Activated CD8-positive, alpha-beta memory T cell treated with anti-CD3 and anti-CD28 coated beads, Interleukin-2, amount 50 U/mL, for 4 hours (primary cell): ENCODE results near the gene RALGPS2.
"Not testable (repeated sequence)": the region's sequence is repeated elsewhere in the genome, so short reads cannot be mapped to it uniquely, and the experiment has no call there.

Experiments used
- DNase-seq: peaks from one replicate; pipeline ENCODE4 v3.0.0-alpha.2; 2020

Gene RALGPS2

DNA sequence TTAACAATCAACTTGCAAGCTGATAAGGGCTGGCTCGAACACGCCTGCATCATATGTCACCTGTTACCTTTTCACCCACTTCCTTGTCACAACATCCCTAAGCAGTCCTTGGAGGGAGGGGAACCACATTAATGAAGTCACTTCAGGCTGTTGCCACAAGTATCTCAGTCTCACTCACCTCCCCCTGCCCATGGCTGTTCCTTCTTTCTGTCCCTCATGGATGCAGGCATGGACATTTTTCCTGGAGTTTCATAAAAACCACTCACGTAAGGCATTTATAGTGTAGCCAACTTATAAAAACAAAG lies 222.6 kb downstream of the RALGPS2 start:
- no peak for DNase-seq

DNA sequence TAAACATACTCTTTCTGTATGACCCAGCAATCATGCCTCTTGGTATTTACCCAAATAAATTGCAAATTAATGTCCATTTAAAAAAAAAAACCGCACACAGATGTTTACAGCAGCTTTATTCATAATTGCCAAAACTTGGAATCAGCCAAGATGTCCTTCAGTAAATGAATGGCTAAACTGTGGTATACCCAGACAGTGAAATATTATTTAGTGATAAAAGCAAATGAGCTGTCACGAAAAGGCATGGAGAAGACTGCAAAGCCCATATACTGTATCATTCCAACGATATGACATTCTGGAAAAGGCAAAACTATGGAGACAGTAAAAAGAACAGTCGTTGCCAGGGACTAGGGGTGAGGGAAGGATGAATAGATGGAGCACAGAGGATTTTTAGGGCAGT lies 223.6 kb downstream of the RALGPS2 start:
- no peak for DNase-seq

DNA sequence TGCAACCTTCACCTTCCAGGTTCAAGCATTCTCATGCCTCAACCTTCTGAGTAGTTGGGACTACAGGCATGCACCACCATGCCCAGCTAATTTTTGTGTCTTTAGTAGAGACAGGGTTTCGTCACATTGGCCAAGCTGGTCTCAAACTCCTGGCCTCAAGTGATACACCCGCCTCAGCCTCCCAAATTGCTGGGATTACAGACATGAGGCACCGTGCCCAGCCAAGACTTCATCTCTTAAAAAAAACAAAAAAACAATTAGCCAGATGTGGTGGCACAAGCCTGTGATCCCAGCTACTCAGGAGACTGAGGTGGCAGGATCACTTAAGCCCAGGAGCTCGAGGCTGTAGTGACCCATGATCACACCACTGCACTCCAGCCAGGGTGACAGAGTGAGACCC lies 224.8 kb downstream of the RALGPS2 start:
- DNase-seq, result not testable (repeated sequence)

DNA sequence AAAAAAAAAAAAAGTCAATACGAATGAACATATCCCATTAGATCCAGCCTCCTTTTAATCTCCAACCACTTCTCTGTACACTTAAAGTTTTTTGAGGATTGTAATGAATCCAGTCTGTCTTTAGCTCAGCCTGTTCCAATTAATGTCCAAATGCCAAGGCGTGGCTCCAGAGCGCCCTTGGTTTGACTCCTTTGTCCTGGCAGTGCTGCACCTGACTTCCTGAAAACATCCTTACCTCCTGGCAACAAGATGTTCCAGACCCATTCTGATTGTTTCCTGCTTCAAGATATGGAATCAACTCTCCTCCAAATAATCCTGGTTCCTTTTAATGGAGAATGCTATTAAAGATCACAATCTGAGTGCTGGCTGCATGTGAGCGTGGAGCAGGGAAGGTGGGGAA lies 226.6 kb downstream of the RALGPS2 start:
- DNase-seq, result no peak

DNA sequence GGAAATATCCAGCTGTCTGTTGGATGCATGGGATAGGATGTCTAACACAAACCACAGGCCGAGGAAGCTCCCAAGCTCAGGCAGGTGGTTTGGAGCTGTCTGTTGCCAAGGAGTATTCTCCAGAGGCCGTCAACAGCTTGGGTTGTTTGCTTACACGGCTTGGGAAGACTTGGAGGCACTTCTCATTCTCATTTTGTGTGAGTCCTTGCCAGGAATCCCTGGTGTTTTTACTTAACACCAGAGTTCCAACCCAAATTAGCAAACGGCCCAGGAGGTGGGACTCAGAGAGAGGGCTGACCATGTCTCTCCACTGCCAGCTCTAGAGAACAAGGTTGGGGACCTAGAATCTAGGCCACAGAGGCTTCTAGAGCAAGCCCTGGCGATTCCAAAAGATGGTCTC lies 228.0 kb downstream of the RALGPS2 start:
- DNase-seq, result no peak

DNA sequence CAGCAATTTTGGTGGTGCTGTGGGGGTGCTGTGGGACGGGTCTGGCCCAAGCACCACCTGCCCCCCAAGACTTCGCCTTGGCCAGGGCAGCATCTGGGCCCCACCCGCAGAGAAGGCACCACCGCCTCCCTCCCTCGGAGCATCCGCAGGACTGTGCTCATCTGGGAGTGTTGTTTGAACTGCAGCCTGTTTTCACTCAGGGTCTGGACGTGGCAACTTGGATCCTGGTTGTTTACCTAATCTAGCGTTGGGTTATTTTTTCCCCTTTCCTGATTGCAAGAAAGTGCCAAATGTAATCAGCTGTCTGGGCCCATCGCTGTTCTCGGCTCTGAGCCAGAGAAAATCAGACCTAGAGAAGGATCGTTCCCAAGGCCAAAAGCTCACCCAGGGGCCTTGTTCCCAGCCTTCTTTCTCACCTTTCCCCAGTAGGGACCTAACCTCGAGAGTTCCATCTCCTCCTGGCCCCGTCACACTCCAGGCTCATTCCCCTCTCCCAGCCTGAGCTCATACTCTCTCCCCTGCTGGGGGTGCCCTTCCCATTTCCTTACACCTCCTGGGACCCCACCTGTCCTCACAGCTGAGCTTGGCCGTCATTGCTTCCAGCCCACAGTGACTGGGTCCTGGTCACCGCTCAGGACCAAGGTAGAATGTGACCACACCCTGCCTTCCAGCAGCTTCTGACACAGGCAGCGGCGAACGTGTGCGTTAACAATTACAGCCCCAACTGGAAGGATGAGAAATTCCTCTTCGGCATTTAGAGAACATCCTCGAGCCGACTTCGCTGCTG lies 228.7 kb downstream of the RALGPS2 start:
- DNase-seq, result no peak

DNA sequence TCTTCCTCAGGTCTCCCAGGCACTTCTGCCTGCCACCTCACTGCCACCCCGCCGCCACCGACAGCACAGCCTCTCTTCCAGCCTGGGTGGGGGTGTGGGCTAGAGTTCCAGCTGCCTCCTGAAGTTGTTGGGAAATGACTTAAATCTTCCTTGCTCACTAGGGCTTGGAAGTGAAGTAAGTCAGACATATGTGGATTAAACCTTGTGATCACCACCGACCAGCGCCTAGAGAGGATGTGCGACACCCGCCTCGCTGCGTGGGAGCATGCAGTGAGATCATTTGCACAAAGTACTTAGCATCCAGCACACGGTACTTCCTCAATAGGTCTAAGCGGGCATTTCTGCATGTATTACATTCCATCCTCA lies 229.3 kb downstream of the RALGPS2 start:
- no peak for DNase-seq

DNA sequence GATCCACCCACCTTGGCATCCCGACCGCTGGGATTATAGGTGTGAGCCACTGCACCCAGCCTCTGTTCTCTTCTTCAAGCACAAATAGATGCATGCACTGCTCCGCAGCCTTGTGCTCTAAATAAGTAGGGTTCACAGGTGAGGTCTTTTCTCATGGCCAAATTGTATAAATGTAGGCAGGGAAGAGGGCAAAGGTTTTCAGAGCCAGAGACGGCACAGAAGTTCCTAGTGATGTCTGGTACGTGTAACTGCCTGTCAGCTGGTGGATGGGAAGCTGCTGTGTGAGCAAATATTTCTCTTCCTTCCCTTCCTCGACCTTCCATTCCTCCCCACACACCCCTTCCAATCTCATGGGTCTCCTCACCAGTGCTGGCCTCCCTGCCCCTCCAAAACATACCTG lies 229.9 kb downstream of the RALGPS2 start:
- no peak for DNase-seq

DNA sequence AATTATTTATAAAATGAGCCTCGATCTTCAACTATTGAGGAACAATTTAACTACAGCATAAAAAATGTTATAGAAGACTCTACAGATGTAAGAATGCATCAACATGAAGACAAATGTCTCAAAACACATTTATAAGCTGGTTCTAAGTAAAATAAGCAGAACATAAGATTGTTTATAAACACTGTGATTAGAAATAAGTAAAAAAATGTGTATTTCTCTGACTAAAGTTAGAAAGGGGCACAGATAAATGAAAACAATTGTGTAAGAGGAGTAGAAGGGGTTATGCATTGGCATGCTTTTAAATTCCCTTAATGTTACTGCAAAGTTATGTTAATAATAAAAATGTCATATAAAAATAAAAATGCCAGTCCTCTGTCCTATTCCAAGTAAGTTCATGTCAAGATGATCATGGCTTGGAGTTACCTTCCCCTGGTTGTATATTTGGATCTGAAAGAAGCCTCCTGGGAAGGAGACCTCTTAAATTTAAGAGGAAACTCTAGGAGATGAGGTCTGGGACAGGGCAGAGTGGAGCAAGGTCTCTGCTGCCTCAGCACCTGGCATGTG lies 230.4 kb downstream of the RALGPS2 start:
- DNase-seq, result no peak

DNA sequence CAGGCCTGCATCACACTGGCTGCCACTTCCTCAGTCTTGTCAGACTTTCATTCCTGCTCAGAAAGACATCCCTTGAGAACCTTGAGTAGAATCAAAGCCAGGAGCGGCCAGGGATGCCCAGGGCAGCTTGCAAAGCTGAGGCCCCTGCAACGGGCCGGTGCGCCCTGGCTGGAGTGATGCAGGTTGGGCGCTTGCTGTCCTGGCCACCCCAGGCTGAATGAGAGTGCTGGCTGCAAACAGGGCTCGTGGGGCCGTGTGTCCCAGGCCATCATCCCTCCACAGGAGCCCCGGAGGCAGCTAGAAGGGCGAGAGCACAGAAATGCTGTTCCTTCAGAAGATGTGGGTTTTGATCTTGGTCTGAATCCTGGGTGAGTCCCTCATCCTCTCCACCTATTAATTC lies 233.4 kb downstream of the RALGPS2 start:
- no peak for DNase-seq

DNA sequence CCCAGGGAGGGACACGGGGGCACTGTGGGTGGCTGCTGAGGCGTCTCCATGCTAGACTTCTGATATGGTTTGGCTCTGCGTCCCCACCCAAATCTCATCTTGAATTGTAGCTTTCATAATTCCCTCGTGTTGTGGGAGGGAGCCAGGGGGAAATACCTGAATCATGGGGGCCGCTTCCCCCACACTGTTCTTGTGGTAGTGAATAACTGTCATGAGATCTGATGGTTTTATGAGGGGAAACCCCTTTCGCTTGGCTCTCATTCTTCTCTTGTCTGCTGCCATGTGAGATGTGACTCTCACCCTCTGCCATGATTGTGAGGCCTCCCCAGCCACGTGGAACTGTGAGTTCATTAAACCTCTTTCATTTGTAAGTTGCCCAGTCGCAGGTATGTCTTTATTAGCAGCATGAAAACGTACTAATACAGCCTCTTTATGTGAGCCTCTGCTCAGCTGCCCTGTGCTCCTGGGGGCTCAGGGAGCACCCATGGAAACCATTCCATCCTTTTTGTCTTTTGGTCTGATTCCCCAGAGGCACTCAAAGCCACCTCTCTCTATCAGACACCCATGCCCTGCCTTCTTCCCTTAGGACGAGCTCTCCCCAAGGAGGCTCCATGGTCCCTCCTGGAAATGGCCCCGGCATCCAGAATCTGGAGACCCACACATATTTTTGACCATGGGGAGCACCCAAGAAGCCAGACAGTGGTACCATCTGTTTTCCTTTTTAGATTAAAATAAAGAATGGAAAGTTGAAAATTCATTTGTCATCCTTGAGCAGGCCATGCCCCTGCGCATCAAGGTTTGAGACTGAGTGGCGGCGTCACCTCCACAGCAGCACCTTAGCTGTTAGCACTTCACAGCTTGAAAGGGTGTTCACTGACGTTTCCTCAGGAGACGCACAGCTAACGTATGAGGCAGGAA lies 234.8 kb downstream of the RALGPS2 start:
- no peak for DNase-seq

DNA sequence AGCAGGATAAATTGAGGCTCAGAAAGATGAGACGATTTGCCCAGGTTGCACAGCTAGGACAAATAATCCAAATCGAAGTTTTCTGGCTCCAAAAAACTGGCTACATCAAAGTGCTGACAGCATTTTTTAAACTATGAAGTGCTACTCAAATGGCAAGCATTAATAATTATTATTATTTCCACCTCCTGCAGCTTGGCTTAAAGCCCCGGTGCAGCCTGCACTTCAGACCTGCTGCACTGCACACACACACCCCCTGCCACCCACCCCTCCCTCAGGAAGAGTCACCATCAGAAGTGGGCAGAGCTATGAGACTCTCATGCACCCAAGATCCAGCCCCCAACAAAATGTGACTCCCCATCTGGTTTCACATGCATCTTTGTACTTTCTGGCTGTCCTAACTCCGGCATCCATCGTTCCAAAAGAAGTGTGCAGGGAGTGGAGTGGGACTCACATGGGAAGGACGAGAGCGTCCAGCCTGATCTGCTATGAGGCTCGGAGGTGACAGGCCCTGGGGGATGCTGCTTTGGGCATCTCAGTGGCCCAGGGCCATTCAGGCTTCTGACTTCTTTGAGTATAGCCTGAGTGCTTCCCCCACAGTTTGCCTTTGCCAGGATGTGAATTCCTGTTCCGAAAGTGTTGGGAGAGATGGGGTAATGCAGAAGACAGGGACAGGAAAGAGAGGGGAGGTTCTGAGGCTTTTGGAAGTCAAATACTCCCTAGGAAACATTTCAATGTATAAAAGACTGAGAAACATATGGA lies 235.6 kb downstream of the RALGPS2 start:
- DNase-seq, result no peak

DNA sequence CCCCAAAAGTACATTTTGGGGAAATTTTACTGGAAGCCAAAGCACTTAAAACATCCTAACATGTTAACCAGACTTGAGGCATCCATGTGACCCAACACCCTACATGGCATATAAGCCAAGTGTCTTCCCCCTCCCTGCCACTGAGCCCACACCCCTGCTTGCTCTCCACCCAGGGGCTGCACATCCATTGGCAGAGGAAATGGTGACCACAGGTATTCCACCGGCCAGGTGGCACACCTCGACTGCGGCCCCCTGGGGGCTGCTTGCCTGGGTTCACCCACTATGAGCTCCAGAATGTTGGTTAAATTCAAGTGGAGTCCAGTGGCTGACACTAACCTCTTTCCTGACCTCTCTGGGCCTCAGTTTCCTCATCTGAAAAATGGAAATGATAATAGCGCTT lies 236.3 kb downstream of the RALGPS2 start:
- no peak for DNase-seq

DNA sequence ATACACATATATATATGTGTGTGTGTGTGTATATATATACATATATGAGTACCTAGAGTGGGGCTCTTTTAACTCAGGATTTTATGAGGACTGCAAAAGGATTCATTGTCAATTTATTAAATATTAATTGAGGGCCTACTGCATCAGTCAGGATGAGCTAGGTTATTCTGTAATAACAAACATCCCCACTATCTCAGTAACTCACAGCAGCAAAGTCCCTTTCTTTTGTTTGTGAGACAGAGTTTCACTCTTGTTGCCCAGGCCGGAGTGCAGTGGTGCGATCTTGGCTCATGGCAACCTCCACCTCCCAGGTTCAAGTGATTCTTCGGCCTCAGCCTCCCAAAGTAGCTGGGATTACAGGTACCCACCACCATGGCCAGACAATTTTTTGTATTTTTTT lies 236.8 kb downstream of the RALGPS2 start:
- DNase-seq, result no peak

DNA sequence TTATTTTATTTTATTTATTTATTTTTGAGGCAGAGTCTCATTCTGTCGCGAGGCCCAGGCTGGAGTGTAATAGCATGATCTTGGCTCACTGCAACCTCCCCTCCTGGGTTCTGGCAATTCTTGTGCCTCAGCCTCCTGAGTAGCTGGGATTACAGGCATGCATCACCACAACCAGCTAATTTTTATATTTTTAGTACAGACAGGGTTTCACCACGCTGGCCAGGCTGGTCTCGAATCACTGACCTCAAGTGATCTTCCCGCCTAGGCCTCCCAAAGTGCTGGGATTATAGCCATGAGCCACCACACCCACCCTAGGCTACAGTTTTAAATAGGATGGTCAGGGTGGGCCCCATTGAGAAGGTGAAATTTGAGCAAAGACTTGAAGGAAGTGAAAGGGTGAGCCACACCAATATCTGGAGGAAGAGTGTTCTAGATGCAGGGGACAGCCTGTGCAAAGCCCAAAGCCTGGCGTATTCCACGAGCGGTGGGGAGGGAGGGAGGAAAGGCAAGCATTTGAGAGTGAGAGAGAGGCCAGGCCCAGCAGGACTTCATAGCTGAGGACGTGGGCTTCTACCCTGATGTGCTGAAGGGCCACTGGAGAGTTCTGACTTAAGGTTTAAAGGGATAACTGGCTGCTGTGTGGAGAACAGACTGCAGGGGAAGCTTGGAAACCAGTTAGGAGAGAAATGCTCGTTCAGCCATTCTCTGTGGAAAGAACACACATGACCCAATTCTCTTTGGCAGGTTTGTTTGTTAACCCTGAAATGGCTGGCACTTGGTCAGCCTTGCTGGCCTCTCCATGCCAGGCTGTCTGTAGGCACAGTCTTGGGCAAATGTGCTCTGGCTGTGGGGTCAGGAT lies 238.0 kb downstream of the RALGPS2 start:
- DNase-seq, result no peak

DNA sequence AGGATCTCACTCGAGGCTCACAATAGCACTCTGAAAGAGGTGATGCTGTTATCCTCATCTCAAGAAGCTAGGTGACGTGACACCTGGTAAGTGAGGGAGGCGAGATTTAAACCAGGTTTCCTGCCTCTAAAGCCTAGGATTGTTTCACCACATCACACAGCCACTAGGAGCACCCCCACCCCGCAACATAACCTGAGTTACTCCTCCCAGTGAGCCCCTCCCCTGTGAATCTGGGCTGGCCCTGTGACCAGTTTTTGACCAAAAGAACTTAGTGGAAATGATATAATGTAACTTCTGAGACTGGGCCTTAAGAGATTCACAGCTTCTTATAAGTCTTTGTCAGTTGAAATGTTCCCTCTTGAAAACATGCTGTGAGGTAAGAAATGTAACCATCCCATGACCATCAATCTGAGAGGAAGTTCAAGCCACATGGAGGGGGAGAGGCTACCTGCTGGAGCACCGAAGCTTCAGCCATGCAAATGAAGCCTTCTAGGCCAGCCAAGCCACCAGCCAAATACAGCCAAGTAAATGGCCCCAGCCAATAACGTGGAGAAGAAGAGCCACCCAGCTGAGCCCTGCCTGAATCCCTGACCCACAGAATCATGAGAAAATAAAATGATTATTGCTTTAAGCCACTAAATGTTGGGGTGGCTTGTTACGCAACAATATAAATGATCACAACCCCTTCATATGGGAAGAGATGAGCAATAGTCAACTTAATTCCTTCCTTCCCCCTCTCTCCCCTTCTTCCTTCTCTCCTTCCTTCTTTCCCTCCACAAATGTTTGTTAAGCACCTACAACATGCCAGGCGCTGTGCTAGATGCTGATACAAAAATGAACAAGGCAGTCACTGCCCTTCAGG lies 239.7 kb downstream of the RALGPS2 start:
- DNase-seq, result no peak

DNA sequence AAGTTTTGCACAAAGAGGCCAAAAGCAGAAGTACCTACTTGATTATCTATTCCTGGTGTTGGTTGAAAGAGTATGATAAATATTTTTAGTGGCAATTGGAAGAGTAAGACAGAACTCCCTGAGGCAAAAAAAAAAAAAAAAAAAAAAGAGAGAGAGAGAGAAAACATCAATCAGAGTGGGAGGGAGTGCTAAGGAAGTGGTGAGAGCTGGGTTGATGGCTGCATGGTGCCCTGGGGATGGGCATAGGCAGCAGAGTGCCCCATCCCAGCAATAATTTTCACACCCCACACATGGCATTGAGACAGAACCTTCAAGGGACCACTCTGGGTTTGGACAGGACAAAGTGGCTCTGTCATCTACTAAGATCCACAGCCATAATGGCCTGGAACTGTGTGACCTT lies 241.3 kb downstream of the RALGPS2 start:
- no peak for DNase-seq

DNA sequence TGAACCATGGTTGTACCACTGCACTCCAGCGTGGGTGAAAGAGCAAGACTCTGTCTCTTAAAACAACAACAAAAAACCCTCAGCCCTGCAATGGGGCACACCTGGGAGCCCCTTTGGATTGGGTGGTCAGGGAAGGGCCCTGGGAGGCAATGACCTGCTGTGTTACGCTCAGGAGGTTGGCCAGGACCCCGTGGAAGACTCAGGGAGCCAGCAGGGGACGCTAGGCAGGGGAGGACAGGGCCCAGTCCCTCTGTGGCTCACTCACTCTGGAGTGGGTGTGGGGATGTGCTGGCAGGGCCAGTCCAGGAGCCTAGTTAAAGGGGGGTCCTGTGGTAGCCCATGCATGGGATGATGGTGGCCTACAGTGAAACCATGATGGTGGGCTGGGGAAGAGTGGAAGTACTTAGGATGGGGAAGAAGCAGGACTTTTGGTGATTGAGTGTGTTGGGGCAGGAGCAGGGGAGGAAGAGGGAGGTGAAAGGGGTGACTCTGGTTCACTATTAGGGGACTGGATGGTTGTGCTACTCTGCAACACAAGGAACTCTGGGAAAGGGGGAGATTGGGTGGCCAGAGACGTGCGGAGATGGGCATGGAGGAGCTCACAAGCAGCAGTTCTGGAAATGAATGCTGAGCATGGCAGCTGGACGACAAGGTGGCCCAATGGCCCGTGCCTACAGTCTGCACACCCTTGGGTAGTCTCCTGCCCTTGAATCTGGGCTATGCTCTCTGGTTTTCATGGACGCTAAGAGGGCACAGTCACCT lies 244.4 kb downstream of the RALGPS2 start:
- no peak for DNase-seq

DNA sequence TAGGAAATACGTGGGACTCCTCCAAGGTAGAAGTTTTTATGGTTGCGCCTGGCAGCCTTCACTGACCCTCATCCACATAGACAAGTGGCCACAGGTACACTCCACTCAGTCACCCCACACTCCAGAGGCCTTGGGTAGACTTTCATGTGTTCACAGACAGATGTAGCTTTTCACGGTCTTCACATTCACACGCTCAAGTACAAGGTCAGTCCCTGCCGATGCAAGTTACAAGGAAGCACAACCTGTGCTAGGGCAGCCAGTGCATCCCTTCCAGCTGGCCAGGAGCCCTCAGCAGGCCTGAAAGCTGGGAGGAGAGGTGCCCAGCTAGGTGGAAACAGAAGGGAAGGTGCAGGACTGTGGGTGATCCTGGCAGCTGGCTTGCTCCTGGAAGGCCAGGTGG lies 245.1 kb downstream of the RALGPS2 start:
- no peak for DNase-seq
